Kidney tubule cell (primary cell): ENCODE results near the gene CCNI2.

Experiments
- DNase-seq: peaks from one replicate; pipeline ENCODE4 v3.0.0-alpha.2; 2018; ENCODE audit warnings: low spot score

The CCNI2 gene, protein sequence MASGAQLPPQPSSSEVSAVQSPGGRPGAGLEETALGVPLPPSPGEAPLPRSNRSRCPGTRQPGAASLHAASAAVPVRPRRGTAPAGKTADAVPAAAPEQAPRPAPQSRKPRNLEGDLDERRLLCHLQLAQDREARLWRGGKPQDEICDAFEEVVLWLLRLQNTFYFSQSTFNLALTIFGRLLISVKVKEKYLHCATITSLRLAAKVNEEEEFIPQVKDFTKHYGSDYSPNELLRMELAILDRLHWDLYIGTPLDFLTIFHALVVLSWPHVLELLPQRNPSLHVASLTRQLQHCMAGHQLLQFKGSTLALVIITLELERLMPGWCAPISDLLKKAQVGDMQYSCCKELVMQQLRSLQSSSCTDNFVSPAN

DNA sequence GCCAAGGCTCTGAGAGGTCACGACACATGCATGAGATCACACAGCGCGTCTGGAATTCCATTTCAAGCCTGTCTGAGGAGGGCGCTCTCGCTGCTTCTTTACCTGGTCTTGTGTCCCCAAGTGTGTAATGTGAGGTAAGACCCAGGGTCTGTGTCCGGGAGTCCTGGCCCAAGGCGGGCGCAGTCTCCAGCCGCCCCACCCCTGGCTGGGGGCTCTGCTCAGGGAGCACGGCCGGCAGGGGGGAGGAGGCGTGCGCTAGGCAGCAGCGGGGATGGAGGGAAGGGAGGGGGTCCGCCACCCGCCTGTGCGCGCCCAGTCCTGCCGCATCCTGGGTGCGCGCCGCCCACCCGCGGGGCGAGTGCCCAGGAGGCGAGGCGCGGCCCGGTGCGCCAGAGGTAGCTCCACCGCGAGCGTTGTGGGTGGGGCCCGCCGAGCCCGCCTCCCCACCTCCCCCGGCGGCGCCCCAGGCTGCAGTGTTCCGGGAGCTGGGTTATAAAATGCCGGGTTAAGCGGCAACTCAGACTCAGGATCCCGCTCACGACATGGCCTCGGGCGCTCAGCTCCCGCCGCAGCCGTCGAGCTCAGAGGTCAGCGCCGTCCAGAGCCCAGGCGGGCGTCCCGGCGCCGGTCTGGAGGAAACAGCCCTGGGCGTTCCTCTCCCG is at the start of gene CCNI2:
Gene CCNI2 (plus strand): TSS at position 473 of the 662 bp plus-strand sequence. CDS start 70 bp downstream, at position 543.
- DNase-seq = peak; percentile 67

DNA sequence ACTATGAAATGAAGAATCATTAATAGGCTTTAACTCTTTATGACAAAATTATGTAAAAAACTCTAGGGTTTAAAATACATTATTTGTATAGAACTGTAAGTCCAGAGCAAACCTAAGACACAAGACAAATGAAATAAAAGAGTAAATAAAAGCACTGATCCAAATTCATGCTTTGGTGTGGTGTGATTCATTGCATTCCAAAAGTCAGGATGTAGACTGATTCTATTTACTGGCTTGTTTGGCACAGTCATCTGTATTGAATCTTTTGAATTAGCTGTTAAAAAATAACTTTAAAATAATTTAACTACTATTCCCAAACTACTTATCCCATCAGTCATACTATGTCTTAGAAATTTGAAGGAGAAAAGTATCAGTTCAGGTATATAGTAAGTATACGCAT is 42.4 kb upstream of the CCNI2 start:
- DNase-seq = peak; percentile 67

DNA sequence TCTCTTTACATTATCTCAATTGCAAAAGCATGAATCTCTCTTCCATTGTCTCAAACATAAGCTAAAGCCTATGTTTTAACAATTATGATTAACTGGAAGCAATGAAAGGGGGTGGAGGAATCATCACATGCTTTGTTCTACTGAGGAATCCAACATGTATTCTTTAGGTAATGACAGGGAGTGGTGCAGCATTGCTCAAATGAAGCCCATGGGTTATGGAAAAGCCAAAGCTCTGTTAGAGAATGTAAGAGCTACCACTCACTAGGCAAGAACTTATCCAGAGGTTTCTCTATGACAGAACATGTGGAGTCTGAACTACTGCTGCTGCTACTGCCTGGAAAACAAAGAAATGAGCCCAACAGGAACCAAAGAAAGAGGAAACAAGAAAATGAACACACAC is 38.6 kb upstream of the CCNI2 start:
- no peak for DNase-seq

DNA sequence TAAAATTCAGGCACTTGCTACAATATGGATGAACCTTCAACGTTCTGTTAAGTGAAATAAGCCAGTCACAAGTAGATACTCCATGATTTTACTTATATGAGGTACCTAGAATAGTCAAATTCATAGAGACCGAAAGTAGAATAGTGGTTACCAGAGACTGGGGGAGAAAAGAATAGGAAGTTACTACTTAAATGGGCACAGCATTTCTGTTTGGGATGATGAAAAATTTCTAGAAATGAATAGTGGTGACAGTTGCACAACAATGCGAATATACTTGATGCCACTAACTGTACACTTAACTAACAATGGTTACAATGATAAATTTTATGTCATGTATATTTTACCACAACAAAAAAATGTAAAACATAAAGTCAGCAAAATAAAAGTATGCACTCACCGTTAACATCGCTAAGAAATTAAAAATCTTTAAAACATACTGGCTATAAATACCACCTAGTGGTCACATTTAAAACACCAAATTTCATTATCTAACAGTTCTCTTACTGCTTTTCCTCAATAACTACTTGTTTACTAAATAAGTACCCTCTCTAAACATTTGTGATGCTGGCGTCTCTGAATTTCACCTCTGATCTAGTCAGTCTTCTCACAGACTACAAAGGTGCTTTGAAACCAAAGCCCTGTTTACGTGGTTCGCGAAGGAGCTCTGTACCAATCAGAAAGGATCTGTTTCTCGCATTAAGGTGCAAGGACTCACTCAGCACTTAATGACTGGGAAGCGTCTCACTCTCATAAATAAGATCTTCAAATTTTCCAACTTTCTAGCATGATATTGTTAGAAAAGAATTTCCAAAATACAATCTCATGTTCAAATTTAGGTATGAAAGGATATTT is 32.5 kb upstream of the CCNI2 start:
- peak; percentile 2 for DNase-seq

DNA sequence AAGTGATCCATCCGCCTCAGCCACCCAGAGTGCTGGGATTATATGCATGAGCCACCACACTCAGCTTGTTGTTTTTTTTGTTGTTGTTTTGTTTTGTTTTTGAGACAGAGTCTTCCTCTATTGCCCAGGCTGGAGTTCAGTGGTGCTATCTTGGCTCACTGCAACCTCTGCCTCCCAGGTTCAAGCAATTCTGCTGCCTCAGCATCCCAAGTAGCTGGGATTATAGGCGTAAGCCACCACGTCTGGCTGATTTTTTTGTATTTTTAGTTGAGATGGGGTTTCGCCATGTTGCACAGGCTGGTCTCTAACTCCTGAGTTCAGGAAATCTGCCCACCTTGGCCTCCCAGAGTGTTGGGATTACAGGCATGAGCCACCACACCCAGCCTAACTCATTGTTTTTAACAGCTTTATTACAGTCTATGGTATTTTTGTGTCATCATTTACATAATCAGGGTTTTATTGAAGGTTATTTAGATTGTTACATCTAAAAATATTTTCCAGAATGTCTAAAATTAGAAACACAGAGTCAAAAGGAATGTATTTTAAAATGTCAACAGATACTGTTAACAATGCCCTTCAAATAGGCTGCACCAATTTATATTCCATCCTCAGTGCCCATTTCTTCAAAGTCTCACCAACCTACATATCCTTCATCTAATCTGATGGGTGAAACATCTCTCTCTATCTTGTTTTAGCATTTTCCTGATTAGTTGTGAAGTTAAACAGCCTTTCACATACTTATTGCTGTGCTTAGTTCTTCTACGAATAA is 28.5 kb upstream of the CCNI2 start:
- no peak for DNase-seq

DNA sequence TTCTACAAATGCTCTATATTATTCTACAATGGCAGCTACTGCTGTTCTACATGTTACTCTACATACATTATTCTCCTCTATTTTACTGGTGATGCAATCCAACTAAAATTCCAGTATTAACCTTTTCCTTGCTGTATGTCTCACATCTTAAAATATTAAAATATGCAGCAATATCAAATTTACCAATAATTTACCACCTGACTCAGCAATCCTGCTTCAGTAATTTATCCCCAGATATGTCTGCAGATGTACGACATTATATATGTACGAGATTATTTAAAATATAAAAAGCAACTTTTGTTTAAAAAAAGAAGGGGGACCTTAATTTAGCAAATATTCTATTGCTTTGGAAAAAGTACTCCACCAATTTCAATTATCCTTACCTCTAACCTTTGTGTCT is 21.5 kb upstream of the CCNI2 start:
- no peak for DNase-seq

DNA sequence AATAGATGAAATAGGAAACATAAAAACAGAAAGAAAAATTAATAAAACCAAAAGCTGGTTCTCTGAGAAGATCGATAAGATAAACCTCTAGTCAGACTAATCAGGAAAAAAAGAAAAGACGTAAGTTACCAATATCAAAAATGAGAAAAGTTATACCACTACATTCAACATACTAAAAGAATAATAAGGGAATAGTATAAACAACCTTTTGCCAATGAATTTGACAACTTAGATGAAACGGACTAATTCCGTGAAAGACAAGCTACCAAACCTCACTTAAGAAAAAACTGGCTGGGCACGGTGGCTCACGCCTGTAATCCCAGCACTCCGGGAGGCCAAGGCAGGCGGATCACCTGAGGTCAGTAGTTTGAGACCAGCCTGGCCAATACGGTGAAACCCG is 17.3 kb upstream of the CCNI2 start:
- DNase-seq = no peak

DNA sequence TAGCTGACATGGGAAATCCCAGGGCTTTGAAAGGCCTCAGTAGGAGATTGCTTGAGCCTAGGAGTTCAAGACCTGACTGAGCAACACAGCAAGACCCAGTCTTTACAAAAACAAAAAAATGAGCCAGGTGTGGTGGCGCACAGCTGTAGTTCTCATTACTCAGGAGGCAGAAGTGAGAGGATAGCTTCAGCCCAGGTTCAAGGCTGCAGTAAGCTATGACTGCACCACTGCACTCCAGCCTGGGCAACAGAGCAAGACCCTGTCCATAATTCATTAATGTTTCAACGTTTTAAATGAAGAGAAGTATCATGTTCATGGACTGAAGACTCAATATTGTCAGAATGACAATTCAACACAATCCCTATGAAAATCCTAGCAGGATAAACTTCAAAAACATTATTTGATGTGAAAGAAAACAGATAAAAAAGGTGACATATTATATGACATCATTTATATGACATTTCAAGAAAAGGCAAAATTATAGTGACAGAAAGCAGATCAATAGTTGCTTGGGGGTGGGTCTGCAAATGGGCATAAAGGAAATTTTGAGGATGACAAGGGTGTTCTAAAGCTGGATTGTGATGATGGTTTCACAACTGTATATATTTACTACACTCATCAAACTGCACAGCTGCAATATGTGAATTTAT is 13.6 kb upstream of the CCNI2 start:
- DNase-seq = no peak

DNA sequence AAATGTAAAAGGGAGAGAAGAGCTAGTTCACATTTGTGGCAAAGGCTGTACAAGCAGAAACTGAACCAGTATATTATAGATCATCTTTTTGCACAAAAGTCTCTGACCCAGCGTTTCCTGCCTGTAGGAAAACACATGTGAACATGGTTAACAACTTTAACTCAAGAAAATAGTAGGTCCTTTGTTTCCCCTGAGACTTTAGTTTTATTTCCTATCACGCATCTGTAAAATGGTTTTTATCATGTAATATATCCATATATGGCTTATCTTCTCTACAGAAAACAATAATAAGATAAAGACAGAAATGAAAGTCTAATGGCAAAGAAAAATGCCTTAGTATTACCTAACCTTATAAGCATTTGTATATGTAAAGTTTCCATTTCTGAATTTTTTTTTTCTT is 12.5 kb upstream of the CCNI2 start:
- no peak for DNase-seq

DNA sequence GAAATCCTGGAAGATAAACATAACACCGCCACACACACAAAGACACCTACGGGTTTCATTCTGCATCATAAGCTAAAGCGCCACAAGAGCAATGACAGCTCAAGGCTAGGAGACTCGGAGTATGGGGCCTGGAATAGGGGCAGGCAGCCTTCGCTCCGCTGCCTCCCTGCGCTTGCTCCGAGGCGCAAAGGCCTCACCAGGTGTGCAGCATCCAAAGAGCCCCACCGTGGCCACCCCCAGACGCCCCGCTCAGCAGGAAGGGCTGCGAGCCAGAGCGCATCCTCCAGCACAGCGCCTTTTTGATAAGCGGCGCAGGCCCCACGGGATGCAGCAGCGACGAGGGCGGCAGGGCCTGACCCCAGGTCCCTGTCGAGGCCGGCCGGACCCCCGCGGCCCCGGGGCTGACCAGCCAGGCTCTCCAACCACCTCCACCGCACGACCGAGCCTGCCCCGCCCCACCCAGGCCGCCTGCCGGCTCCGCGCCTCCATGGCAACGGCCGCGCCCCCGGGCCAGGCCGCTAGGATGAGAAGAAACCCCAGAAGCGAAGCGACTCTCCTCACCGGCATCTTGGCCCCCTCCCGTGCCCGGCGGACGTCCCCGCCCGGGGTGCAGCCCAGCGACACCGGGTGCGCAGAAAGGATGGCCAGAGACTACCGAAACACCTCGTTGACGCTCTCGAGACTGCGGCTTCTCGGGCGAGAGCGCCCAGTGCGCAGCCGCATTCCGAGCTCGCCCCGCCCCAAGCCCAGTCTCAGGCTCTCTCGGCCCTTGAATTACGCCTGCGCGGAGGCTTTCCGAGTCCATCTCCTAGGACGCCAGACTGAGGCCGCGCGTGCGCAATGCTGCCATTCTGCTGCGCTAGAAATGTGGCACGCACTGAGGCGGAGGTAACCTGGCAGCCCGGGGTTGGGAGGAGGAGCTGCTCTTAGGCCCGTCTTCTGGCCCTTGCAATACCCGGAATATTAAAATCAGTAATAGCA is 10.1 kb upstream of the CCNI2 start, which contains the start of gene KIF3A:
Gene KIF3A (minus strand): TSS at position 694 of the 981 bp plus-strand sequence. CDS start 127 bp downstream, at position 567.
- peak; percentile 99 for DNase-seq

DNA sequence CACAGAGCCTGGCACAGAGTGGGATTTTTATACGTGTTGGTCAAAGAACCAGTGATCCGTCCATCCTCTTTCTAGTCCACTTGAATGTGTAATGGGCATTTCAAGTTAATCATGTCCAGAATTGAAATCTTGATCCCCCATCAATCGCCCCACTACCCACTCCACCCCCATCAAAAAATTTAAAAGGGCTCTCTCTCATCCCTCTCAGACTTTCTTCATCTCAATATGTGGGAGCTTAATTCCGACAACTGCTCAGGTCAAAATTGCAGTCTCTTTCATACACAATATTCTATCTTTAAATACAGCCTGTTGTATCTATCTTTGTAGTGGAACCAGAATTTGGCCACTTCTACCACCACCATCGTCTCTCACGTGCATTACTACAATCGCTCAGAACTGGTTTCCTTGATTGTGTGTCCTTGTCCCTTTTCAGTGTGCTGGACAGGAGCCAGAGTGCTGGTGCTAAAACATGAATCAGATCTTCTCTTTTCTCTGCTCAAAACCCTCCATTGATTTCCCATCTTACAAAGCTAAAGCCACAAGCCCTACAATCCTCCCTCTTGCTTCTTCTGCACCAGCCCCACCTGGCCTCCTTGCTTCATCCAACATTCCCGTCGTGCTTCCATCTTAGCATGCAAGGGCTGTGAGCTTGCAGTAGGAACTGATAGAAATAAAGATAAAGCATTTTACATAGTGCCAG is 9.1 kb upstream of the CCNI2 start:
- DNase-seq = no peak

DNA sequence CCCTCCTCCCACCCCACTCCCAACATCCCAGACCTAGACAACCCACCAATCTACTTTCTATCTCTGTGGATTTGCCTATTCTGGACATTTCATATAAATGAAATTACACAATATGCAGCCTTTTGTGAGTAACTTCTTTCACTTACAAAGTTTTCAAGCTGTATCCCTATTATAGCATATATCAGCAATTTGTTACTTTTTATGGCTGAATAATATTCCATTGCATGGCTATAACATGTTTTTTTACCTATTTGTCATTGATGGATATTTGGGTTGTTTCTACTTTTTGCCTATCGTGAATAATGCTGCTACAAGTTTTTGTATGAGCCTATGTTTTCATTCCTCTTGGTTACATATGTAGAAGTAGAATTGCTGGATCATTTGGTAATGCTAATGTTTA is 8.0 kb upstream of the CCNI2 start:
- no peak for DNase-seq

DNA sequence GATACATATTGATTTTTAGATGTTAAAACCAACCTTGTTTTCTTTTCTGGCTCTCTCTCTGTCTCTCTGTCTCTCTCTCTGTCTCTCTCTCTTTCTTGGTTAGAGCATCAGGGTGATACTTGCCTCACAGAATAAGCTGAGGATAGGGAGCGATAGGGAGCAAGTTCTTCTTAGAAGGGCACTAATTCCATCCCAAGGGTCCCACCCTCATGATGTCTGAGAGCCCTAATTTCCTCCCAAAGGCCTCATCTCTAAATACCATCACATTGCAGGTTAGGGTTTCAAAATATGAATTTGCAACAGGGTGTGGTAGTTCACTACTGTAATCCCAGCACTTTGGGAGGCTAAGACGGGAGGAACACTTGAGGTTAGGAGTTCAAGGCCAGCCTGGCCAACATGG is 5.1 kb upstream of the CCNI2 start:
- DNase-seq = no peak

DNA sequence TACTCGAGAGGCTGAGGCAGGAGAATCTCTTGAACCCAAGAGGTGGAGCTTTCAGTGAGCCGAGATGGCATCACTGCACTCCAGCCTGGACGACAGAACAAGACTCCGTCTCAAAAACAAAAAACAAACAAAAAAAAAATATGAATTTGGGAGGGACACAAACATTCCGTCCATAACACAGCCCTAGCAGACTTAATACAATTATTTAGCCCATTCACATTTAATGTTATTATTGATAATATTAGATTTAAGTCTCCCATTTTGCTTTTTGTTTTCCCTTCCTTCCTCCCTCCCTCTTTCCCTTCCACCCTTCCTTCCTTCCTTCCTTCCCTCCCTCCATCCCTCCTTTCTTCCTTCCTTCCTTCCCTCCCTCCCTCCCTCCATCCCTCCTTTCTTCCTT is 4.6 kb upstream of the CCNI2 start:
- DNase-seq = no peak

DNA sequence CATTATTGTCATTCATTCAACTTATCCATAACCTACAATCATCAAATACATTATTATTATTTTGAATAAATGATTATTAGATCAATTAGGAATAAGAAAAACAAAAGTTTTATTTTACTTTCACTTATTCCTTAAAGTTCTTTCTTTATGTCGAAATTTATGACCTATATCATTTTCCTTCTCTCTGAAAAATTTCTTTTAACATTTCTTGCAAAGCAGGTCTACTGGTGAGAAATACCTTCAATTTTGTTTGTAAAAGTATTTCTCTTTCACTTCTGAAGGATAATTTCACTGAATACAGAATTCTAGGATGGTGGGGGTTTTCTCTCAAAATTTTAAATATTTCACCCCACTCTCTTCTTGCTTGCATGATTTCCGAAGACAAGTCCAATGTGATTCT is 2.6 kb upstream of the CCNI2 start:
- no peak for DNase-seq

DNA sequence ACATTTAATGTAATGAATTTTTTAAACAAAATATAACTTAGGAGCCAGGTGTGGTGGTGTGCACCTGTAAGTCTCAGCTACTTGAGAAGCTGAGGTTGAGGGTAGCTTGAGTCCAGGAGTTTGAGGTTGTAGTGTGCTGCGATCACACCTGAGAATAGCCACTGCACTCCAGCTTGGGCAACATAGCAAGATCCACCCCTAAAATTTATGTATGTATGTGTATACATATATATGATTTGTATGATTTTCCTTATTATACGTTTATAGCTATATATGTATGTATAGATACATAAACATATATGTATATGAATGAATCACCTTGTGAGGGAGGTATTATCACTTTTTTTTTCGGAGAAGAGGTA is 653 bp upstream of the CCNI2 start:
- DNase-seq = no peak

DNA sequence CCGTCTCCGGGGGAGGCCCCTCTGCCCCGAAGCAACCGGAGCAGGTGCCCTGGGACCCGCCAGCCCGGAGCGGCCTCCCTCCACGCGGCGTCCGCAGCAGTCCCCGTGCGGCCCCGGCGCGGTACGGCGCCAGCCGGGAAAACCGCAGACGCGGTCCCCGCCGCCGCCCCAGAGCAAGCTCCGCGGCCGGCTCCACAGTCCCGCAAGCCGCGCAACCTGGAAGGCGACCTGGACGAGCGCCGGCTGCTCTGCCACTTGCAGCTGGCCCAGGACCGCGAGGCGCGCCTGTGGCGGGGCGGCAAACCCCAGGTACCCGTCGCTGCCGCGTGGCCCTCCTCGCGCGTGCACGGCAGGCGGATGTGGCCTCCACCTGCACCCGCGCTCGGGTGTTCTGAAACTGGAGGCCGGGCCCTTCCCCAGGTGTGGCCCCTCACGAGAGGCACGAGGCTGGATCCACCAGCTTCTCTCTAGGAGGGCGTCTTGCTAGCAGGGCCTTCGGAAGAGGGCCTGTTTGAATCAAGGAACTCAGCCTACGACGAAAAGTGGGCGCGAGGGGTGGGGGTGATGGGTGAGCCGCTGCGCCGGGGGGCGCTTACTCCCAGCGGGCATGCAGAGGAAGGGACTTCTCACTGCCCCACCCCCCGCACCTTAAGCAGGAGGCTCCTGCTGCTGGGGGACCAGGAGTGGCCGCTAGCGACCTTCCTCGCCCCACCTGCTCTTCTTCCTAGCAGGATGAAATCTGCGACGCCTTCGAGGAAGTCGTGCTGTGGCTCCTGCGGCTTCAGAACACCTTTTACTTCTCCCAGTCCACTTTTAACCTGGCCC is 602 bp downstream of the CCNI2 start:
- DNase-seq = no peak

DNA sequence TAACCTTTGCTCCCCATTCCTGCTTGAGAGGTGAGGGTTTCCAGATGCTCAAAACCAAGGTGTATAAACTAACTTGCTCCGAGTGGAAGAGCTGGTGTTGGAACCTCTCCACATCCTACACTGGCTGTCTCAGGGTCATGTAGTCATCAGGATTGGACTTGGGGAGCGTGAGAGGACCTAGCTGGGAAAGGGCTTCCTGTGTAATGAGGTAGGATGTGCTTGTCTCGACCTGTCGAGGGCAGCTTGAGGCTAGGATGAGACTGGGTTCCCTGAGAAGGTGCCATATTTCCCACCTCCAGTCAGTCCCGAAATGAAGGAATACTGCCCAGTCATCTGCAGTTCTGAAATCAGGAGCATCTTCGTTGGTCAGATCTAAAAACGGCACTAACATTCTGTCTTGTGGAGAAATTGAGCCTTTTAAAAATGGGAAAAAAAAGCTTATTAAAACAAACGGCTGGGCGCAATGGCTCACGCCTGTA is 1.3 kb downstream of the CCNI2 start:
- no peak for DNase-seq

DNA sequence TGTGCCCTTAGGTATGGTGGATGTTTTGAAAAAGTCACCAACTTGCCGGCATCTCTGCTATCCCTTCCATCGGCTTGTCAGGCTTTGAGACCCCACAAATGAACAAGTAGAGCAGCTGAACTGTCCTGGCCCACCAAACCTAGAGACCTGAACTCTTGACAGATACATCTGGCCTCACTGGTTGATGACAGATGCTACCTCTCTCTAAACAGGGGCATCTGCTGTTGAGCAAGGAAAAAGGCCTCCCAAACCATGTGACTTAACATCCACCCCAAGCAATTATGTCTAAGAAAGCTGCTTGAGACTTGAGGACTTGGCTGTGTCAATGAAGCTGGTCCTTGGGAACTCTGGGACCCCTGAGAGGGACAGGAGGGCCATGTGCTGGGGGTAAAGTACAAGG is 2.3 kb downstream of the CCNI2 start:
- no peak for DNase-seq
